ENCODE data around the gene ZNFX1. TPM values are rescaled to one million over a fixed set of nuclear protein-coding genes. Genes with fewer than 3 reads are reported as not detected.

The ZNFX1 gene
- total RNA-seq, 1 donor from 2014 or later, result 77.4 TPM

GRCh38 chr20:49210757-49211110 lies 67.1 kb downstream of the ZNFX1 start:
- no peaks in the 10 kb centered on the region for H3K36me3 ChIP-seq (ENCODE audit: insufficient read depth, low read length)
- DNase-seq (ENCODE audit: low read depth), result no peak
- Mint-ChIP-seq H3K4me1 (ENCODE audit: low read depth, unreplicated experiment) (no peaks in the 10 kb centered on the region), H3K36me3 (ENCODE audit: low read depth, unreplicated experiment) (no peaks in the 10 kb centered on the region), H3K27ac (ENCODE audit: unreplicated experiment) (no peak overlapping the region), H3K9me3 (ENCODE audit: unreplicated experiment) (peaks cover 12% of the 10 kb centered on the region), H3K27me3 (ENCODE audit: low read depth, unreplicated experiment) (no peaks in the 10 kb centered on the region), H3K4me3 (ENCODE audit: unreplicated experiment) (no peak overlapping the region)
- peaks cover 2% of the 10 kb centered on the region for H3K27me3 ChIP-seq (ENCODE audit: insufficient read depth, low read length)
- H3K9ac ChIP-seq (ENCODE audit: low read length), result no peak overlapping the region
- H3K79me2 ChIP-seq (ENCODE audit: insufficient read depth, low read length), result no peaks in the 10 kb centered on the region
- H3K4me1 ChIP-seq (ENCODE audit: insufficient read depth, low read length), result no peaks in the 10 kb centered on the region
- no peak overlapping the region for H3K4me2 ChIP-seq (ENCODE audit: low read length)
- H3K9me3 ChIP-seq (ENCODE audit: insufficient read depth, low read depth, low read length), result peaks cover 5% of the 10 kb centered on the region
- H2AFZ ChIP-seq (ENCODE audit: low read depth, low read length), result no peak overlapping the region
- no peak for TF ChIP-seq EZH2 (IDR thresholded peaks at IDR 0.05; ENCODE audit: insufficient read depth, low read length)
- TF ChIP-seq, protein P1, sequence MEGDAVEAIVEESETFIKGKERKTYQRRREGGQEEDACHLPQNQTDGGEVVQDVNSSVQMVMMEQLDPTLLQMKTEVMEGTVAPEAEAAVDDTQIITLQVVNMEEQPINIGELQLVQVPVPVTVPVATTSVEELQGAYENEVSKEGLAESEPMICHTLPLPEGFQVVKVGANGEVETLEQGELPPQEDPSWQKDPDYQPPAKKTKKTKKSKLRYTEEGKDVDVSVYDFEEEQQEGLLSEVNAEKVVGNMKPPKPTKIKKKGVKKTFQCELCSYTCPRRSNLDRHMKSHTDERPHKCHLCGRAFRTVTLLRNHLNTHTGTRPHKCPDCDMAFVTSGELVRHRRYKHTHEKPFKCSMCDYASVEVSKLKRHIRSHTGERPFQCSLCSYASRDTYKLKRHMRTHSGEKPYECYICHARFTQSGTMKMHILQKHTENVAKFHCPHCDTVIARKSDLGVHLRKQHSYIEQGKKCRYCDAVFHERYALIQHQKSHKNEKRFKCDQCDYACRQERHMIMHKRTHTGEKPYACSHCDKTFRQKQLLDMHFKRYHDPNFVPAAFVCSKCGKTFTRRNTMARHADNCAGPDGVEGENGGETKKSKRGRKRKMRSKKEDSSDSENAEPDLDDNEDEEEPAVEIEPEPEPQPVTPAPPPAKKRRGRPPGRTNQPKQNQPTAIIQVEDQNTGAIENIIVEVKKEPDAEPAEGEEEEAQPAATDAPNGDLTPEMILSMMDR (IDR thresholded peaks at IDR 0.05; ENCODE audit: insufficient read depth, low read depth, low read length), result no peak
- FAIRE-seq, result no peak
- H4K20me1 ChIP-seq (ENCODE audit: insufficient read depth, low read length), result no peaks in the 10 kb centered on the region
- no peak overlapping the region for H3K4me3 ChIP-seq (ENCODE audit: insufficient read depth, low read depth, low read length)
- H3K27ac ChIP-seq (ENCODE audit: low read depth, low read length), result no peak overlapping the region

DNA sequence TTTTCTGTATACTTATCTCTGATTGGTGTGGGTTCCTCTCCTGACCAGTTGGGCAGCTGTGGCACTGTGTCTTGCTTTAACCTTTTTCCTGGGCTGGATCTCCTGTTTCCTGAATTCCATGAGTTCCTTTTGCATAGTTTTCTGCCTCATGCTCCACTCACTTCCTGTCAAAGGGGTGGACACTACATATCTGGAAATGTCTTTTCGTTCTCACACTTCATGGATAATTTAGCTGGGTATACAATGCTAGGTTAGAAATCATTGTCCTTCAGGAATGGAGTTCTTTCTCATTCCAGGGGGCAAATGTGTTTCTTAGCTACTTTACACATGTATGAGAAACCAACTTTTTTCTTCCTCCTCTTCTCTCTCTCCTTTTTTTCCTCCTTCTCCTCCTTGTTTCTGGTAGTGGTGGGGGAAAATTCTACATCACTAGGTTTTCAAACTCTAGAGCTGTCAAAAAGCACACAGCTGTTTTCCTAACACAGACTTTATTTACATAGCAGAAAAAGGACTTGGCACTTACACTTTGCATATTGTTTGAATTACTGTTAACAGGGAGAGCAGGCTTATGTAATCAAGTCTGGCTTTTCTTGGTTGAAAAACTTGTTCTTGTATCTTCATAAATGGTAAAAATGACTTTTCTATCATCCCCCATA lies 67.6 kb downstream of the ZNFX1 start:
- Mint-ChIP-seq H3K4me1 (ENCODE audit: low read depth, unreplicated experiment) (no peaks in the 10 kb centered on the region), H3K4me3 (ENCODE audit: unreplicated experiment) (no peak overlapping the region), H3K36me3 (ENCODE audit: low read depth, unreplicated experiment) (no peaks in the 10 kb centered on the region)

GRCh38 chr20:49207076-49207475 lies 70.8 kb downstream of the ZNFX1 start:
- no peak for FAIRE-seq
- H3K4me2 ChIP-seq (ENCODE audit: low read length), result no peak overlapping the region
- H3K79me2 ChIP-seq (ENCODE audit: insufficient read depth, low read length), result no peaks in the 10 kb centered on the region
- peaks cover 12% of the 10 kb centered on the region for H3K9me3 Mint-ChIP-seq (ENCODE audit: unreplicated experiment)
- no peaks in the 10 kb centered on the region for H3K27me3 ChIP-seq (ENCODE audit: insufficient read depth, low read length)
- no peak overlapping the region for H2AFZ ChIP-seq (ENCODE audit: low read depth, low read length)
- no peak overlapping the region for H3K4me3 Mint-ChIP-seq (ENCODE audit: unreplicated experiment)
- peaks cover 5% of the 10 kb centered on the region for H3K9me3 ChIP-seq (ENCODE audit: insufficient read depth, low read depth, low read length)
- H3K36me3 ChIP-seq (ENCODE audit: insufficient read depth, low read length), result no peaks in the 10 kb centered on the region
- no peak overlapping the region for H3K9ac ChIP-seq (ENCODE audit: low read length)
- no peak overlapping the region for H3K27ac Mint-ChIP-seq (ENCODE audit: unreplicated experiment)
- no peaks in the 10 kb centered on the region for H3K4me1 ChIP-seq (ENCODE audit: insufficient read depth, low read length)
- no peaks in the 10 kb centered on the region for H4K20me1 ChIP-seq (ENCODE audit: insufficient read depth, low read length)
- TF ChIP-seq, protein P1 (IDR thresholded peaks at IDR 0.05; ENCODE audit: insufficient read depth, low read depth, low read length), result no peak
- no peak for TF ChIP-seq EZH2 (IDR thresholded peaks at IDR 0.05; ENCODE audit: insufficient read depth, low read length)
- no peaks in the 10 kb centered on the region for H3K4me1 Mint-ChIP-seq (ENCODE audit: low read depth, unreplicated experiment)
- no peaks in the 10 kb centered on the region for H3K27me3 Mint-ChIP-seq (ENCODE audit: low read depth, unreplicated experiment)
- DNase-seq (ENCODE audit: low read depth), result no peak
- H3K27ac ChIP-seq (ENCODE audit: low read depth, low read length), result no peak overlapping the region
- no peaks in the 10 kb centered on the region for H3K36me3 Mint-ChIP-seq (ENCODE audit: low read depth, unreplicated experiment)
- H3K4me3 ChIP-seq (ENCODE audit: insufficient read depth, low read depth, low read length), result no peak overlapping the region

More for the DNA sequence above, 67.6 kb downstream of the ZNFX1 start:
- H4K20me1 ChIP-seq (ENCODE audit: insufficient read depth, low read length), result no peaks in the 10 kb centered on the region
- no peak overlapping the region for H3K4me3 ChIP-seq (ENCODE audit: insufficient read depth, low read depth, low read length)
- peaks cover 5% of the 10 kb centered on the region for H3K9me3 ChIP-seq (ENCODE audit: insufficient read depth, low read depth, low read length)
- H3K4me1 ChIP-seq (ENCODE audit: insufficient read depth, low read length), result no peaks in the 10 kb centered on the region
- no peaks in the 10 kb centered on the region for H3K27me3 Mint-ChIP-seq (ENCODE audit: low read depth, unreplicated experiment)
- H3K9me3 Mint-ChIP-seq (ENCODE audit: unreplicated experiment), result peaks cover 12% of the 10 kb centered on the region
- H2AFZ ChIP-seq (ENCODE audit: low read depth, low read length), result no peak overlapping the region
- H3K9ac ChIP-seq (ENCODE audit: low read length), result no peak overlapping the region
- peaks cover 1% of the 10 kb centered on the region for H3K27me3 ChIP-seq (ENCODE audit: insufficient read depth, low read length)
- DNase-seq (ENCODE audit: low read depth) (no peak), FAIRE-seq (no peak)
- no peak overlapping the region for H3K4me2 ChIP-seq (ENCODE audit: low read length)
- H3K27ac ChIP-seq (ENCODE audit: low read depth, low read length), result no peak overlapping the region
- no peaks in the 10 kb centered on the region for H3K36me3 ChIP-seq (ENCODE audit: insufficient read depth, low read length)
- no peak for TF ChIP-seq EZH2 (IDR thresholded peaks at IDR 0.05; ENCODE audit: insufficient read depth, low read length)
- TF ChIP-seq, protein P1 (IDR thresholded peaks at IDR 0.05; ENCODE audit: insufficient read depth, low read depth, low read length), result no peak
- no peak overlapping the region for H3K27ac Mint-ChIP-seq (ENCODE audit: unreplicated experiment)
- no peaks in the 10 kb centered on the region for H3K79me2 ChIP-seq (ENCODE audit: insufficient read depth, low read length)

Data from astrocyte (in vitro differentiated cells and primary cell).